Measurements from ENCODE around the gene PPP2R3B.
"Not testable (repeated sequence)": the region's sequence is repeated elsewhere in the genome, so short reads cannot be mapped to it uniquely, and the experiment has no call there.

The PPP2R3B gene, protein sequence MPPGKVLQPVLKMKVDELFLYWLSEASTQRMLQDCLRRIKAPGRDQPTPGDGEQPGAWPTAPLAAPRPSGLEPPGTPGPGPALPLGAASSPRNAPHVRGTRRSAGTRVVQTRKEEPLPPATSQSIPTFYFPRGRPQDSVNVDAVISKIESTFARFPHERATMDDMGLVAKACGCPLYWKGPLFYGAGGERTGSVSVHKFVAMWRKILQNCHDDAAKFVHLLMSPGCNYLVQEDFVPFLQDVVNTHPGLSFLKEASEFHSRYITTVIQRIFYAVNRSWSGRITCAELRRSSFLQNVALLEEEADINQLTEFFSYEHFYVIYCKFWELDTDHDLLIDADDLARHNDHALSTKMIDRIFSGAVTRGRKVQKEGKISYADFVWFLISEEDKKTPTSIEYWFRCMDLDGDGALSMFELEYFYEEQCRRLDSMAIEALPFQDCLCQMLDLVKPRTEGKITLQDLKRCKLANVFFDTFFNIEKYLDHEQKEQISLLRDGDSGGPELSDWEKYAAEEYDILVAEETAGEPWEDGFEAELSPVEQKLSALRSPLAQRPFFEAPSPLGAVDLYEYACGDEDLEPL

GRCh38 chrX:386768-387575 lies at the start of gene PPP2R3B:
TSS of gene PPP2R3B (minus strand) at chrX:386907. CDS start at chrX:386691, 216 bp downstream.
- peak; percentile 100 for DNase-seq (ENCODE audit: low spot score)

DNA sequence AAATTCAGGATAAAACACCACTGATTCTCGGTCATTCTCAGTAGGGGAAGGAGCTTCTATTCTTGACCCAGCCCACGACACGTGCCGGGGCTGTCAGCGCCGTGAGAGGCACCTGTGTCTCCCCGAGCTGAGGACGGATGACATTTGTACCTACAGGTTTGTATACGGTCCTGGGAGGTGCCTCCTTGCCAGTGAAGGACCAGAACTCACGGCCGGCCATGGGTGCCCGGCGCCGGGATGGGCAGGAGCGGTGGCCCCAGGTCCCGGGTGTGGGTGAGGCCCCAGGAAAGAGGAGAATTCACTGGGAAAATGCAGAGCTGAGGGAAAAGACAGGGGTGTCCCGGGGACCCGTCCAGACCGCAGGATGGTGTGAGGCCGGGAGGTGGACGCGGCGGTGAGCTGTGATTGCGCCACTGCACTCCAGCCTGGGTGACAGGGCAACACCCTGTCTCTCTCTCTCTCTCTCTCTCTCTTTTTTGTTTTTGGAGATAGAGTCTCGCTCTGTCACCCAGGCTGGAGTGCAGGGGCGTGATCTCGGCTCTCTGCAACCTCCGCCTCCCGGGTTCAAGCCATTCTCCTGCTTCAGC lies 48.9 kb upstream of the PPP2R3B start:
- DNase-seq (ENCODE audit: low spot score), result no peak

GRCh38 chrX:434946-435345 lies 48.2 kb upstream of the PPP2R3B start:
- DNase-seq (ENCODE audit: low spot score), result no peak

DNA sequence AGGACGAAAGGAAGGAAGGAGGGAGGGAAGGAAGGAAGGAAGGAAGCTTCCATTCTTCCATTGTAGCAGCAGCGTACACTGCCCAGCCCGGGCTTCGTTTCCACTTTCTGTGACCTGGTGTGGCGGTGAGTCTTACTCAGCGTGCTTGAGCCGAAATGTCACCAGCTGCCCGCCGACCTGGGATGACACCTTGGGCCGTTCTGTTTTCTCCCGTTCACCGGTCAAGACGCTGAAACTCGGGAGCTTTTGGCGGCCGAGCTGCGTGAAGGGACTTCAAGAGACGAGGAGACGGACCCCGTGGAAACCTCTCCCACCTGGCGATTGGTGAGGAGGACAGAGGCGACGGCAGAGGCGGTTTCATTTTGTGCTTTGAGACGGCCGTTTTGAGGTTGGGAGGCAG lies 47.1 kb upstream of the PPP2R3B start:
- DNase-seq (ENCODE audit: low spot score), result no peak

DNA sequence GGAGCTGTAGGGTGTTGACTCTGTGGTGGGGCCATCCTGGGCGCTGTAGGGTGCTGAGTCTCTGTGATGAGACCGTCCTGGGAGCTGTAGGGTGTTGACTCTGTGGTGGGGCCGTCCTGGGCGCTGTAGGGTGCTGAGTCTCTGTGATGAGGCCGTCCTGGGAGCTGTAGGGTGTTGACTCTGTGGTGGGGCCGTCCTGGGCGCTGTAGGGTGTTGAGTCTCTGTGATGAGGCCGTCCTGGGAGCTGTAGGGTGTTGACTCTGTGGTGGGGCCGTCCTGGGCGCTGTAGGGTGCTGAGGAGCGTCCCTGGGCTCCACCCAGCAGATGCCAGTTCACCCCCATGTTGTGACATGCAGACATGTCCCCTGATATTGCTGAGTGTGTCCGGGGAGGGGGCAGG lies 46.0 kb upstream of the PPP2R3B start:
- DNase-seq (ENCODE audit: low spot score), result not testable (repeated sequence)

GRCh38 chrX:431492-432111 lies 44.9 kb upstream of the PPP2R3B start:
- DNase-seq (ENCODE audit: low spot score), result no peak

DNA sequence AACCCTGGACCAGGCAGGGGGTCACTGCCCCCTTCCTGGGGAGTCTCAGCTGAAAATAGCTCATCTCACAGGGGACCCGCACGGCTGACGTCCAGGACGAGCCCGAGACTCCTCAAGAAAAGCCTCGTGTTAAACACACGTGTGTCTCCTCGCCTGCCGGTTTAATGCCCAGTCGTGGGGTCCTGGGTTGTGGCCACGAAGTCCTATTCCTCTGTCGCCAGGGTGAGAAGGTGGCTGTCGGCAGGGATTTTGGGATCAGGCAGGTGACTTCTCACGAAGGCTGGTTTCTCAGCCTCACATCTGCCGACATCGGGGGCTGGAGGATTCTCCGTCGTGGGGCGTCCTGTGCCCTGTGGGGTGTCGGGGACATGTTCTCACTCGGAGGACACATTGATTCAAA lies 44.3 kb upstream of the PPP2R3B start:
- no peak for DNase-seq (ENCODE audit: low spot score)

DNA sequence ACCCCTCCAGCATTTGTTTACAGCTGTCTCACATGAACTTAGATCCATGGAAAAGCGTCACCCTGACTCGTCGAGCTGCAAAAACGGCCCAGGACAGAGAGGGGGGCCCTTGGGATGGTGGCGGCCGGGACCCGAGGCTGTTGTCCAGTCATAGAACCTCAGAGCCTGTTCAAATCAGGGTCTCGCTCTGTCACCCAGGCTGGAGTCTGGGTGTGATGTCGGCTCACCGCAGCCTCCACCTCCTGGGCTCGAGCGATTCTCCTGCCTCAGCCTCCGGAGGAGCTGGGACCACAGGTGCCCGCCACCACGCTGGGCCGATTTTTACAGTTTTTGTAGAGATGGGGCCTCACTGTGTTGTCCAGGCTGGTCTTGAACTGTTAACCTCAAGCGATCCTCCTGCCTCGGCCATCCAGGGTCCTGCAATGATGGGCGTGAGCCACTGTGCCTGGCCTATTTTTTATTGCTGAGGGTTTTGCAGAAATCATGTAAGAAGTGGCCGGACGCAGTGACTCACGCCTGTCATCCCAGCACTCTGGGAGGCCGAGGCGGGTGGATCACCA lies 42.6 kb upstream of the PPP2R3B start:
- DNase-seq (ENCODE audit: low spot score), result no peak

GRCh38 chrX:427812-428725 lies 41.4 kb upstream of the PPP2R3B start:
- no peak for DNase-seq (ENCODE audit: low spot score)

DNA sequence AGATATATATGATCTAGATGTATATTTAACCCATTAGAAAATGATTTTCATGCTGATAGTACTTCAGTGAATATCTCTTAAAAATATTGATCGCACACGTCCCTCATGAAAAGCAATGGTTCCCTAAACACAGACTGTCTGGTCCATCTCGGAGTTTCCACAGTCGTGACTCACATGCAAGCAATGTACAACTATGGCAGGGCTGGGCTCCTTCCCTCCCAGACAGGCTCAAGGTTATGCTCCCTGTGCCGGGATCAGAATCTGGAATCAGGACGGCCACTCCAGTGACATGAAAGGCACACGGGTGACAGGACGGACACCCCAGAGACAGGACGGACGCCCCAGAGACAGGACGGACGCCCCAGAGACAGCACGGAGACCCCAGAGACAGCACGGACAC lies 40.2 kb upstream of the PPP2R3B start:
- DNase-seq (ENCODE audit: low spot score), result peak; percentile 34

DNA sequence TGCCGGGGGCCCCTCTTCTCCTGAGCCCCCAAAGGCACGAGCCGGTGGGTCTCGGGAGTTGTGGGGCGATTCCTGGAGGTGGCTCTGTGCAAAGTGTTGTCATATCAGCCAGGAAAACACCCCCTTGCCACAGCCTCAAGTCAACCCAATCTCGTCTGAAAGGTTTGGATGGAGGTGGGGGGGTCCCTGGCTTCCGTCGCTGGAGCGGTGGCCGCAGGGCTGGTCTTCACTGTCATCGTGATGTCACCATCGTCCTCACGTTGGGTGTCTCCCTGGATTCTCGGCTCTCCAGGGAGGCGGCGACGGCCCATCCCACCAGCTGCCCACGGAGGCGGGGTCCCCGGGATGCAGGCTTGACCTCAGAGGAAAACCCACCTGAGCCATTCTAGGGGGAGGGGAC lies 38.3 kb upstream of the PPP2R3B start:
- no peak for DNase-seq (ENCODE audit: low spot score)

DNA sequence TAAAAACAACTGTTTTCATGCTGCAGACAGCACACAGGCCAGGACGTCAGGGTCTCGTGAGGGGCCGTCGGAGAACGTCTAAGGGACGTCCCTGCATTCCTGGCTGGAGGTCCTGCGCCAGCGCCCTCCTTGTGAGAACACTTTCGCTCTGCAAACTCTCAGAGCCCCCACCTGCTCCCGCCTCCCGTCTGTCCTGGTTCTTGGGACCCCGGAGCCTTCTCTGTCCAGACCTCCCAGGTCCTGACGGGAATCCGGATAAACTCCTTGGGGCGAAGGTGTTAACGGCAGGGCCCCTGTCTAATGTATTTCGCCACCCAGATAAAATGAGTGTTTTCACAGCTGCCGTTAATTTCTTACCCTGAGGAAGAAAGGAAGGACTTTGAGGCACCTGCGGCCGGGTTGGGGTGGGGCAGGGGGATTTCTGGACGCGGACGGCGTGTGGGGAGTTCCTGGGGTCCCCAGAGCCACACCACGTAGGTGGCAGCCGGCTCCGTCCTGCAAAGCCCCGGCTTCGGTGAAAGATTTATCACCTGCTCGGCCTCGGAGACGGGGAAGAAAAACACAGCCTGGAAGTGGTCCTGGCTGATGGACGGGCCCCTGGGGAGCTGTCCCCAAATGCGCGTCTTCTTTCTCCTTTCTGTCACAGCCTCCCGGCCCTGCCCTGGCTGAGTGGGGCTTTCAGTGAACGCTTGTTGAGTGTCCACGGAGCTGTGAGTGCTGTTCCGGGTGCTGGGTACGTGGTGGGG lies 35.1 kb upstream of the PPP2R3B start:
- no peak for DNase-seq (ENCODE audit: low spot score)

DNA sequence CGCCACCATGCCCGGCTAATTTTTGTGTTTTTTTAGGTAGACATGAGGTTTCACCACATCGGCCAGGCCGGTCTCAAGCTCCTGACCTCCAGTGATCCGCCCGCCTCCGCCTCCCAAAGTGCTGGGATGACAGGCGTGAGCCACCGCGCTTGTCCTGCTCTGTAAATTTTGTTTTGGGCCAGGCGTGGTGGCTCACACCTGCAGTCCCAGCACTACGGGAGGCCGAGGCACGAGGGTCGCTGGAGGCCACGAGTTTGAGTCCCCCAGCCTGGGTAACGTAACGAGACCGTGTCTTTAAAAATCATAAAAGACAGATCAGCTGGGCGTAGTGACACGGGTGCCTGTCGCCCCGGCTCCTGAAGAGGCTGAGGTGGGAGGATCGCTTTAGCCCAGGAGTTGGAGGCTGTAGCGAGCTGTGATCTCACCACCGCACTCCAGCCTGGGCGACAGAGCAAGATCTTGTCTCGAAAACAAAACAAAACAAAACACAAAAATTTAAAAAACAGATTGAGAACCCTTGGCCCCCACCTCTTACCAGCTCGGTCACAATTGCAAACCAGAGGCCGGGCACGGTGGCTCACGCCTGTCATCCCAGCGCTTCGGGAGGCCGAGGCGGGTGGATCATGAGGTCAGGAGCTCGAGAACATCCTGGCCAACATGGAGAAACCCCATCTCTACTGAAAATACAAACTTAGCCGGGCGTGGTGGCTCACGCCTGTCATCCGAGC lies 34.0 kb upstream of the PPP2R3B start:
- no peak for DNase-seq (ENCODE audit: low spot score)

GRCh38 chrX:418927-419729 lies 32.4 kb upstream of the PPP2R3B start:
- no peak for DNase-seq (ENCODE audit: low spot score)

- not testable (repeated sequence) for DNase-seq (ENCODE audit: low spot score)
These were observed 28.8 kb upstream of the PPP2R3B start for GRCh38 chrX:415498-415897.

DNA sequence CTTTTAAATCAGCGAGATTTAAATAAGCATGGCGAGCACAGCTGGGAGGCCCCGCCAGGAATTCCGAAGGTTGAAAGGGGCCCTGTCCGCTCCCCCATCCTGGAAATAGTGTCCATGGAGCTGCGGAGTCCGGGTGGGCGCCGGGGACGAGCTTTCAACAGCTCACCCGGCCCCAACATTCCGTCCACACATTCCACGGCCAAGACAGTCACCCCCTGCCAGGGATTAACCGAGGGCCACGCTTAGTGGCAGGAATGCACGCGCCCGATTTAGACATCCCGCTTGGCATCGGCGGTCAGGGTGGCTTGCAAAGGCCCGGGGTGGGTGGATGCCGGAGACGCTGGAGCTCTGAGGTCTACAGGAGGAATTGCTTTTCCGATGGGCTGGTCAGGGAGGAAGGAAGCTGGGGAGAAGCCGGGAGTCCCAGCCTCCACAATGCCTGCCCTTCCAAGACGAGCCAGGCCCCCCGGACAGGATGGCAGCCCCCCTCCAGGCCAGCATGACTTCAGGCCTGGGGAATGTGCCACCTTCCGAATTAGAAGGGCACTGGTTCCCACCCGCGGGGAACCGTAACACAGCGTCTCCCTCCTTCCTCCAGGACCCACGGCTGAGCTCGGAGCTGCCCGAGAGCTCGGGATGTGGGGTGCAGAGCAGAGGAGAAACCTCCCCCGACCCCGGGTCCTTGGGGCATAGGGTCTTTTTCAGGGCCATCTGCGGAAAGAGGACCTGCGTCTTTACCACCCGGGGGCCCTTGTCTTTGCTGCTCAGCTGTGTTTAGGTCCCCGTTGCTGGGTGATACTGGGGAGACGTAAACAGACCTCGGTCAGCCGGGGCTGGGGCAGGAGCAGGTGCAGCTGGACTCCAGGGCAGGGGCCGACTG lies 26.9 kb upstream of the PPP2R3B start:
- peak; percentile 35 for DNase-seq (ENCODE audit: low spot score)

- no peak for DNase-seq (ENCODE audit: low spot score)
These were observed 23.6 kb upstream of the PPP2R3B start for GRCh38 chrX:410296-410695.
